Choroid plexus epithelial cell (primary cell): ENCODE measurements around the gene MMS19.
A peak's percentile ranks its signal among the peaks of the same experiment; 100 is the strongest.

ENCODE experiments used
- DNase-seq: peaks from one replicate; pipeline ENCODE4 v3.0.0-alpha.2; 2010; ENCODE audit warnings: low read depth
- H3K4me3 ChIP-seq: 2 replicates; pipeline ENCODE4 v1.5.1; 2011; ENCODE audit warnings: low read depth, mild to moderate bottlenecking, control low read depth, low read length, moderate library complexity
- CTCF ChIP-seq: conservative IDR thresholded peaks from 2 replicates; pipeline ENCODE4 v1.5.1; 2011; ENCODE audit warnings: low read depth, mild to moderate bottlenecking, control low read depth, inconsistent platforms, low read length, moderate library complexity

Gene MMS19

GRCh38 chr10:97510686-97511085, 12.5 kb upstream of the MMS19 start:
- no peak for TF ChIP-seq CTCF
- H3K4me3 ChIP-seq, result no peak overlapping the region
- no peak for DNase-seq

GRCh38 chr10:97509120-97509680, 11.0 kb upstream of the MMS19 start:
- TF ChIP-seq CTCF, result no peak
- no peak for DNase-seq
- H3K4me3 ChIP-seq, result no peak overlapping the region

GRCh38 chr10:97508342-97508741, 10.1 kb upstream of the MMS19 start:
- no peak for TF ChIP-seq CTCF
- DNase-seq, result peak; percentile 62
- no peak overlapping the region for H3K4me3 ChIP-seq

GRCh38 chr10:97506199-97506991, 8.2 kb upstream of the MMS19 start:
- no peak for TF ChIP-seq CTCF
- H3K4me3 ChIP-seq, result no peak overlapping the region
- no peak for DNase-seq

GRCh38 chr10:97505152-97505551, 6.9 kb upstream of the MMS19 start:
- TF ChIP-seq CTCF, result no peak
- no peak for DNase-seq
- H3K4me3 ChIP-seq, result no peak overlapping the region

- H3K4me3 ChIP-seq, result no peak overlapping the region
- TF ChIP-seq CTCF, result no peak
- DNase-seq, result no peak
These were observed 5.2 kb upstream of the MMS19 start for GRCh38 chr10:97503406-97503805.

GRCh38 chr10:97502916-97503315, 4.7 kb upstream of the MMS19 start:
- no peak for TF ChIP-seq CTCF
- no peak for DNase-seq
- H3K4me3 ChIP-seq, result no peak overlapping the region
